PFSK-1 (cell line): Measurements from ENCODE around the gene MCCC2.

Experiments used
- FOXP2 ChIP-seq: optimal IDR thresholded peaks from 2 replicates; pipeline ENCODE3; 2011; ENCODE audit warnings: borderline replicate concordance, control low read depth, inconsistent platforms; ENCODE audit not compliant: insufficient read depth; ENCODE audit errors: extremely low read length, extremely low read depth
- POLR2AphosphoS5 ChIP-seq: IDR thresholded peaks from 2 replicates; pipeline ENCODE4 v1.6.1; 2012; ENCODE audit warnings: low read depth, mild to moderate bottlenecking, control low read depth, low read length, moderate library complexity
- SIN3A ChIP-seq: IDR thresholded peaks from 2 replicates; pipeline ENCODE4 v1.6.1; 2012; ENCODE audit warnings: mild to moderate bottlenecking, low read length, moderate library complexity, borderline replicate concordance; ENCODE audit not compliant: insufficient read depth
- TAF1 ChIP-seq: IDR thresholded peaks from 2 replicates; pipeline ENCODE4 v1.6.1; 2012; ENCODE audit warnings: low read length, control low read depth, borderline replicate concordance; ENCODE audit not compliant: insufficient read depth
- TF ChIP-seq, protein P1 (sequence below), 2 experiments: IDR thresholded peaks; 2 replicates each; pipeline versions ENCODE4 v1.6.1 to v1.8.0; 2011 to 2012; ENCODE audit warnings: low read depth in 2 of 2, low read length in 2 of 2, control low read depth in 1 of 2, inconsistent platforms in 1 of 2, mild to moderate bottlenecking in 1 of 2, moderate library complexity in 1 of 2; ENCODE audit not compliant: insufficient read depth in 1 of 2

DNA sequence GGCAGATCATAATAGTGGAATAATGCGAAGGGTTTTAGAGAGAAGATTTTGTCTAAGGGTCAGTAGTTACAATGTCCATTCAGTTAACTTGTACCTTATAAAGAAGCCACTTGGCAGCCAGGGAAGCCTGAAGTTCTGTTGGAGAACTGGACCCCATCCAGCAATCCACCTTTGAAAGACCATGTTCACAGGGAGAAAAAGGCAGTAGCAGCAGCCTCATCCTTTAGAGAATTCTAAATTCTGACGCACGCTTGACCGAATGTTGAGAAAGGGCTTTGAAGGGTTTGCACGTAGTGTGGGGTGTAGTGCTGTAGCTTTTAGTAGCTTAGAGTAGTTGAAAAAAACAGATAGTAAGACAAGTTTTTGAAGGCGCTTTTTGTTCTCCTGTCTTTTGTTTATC lies 42.8 kb downstream of the MCCC2 start:
- TF ChIP-seq POLR2AphosphoS5 (no peak), TAF1 (no peak), SIN3A (no peak), FOXP2 (no peak)
- TF ChIP-seq, protein P1, sequence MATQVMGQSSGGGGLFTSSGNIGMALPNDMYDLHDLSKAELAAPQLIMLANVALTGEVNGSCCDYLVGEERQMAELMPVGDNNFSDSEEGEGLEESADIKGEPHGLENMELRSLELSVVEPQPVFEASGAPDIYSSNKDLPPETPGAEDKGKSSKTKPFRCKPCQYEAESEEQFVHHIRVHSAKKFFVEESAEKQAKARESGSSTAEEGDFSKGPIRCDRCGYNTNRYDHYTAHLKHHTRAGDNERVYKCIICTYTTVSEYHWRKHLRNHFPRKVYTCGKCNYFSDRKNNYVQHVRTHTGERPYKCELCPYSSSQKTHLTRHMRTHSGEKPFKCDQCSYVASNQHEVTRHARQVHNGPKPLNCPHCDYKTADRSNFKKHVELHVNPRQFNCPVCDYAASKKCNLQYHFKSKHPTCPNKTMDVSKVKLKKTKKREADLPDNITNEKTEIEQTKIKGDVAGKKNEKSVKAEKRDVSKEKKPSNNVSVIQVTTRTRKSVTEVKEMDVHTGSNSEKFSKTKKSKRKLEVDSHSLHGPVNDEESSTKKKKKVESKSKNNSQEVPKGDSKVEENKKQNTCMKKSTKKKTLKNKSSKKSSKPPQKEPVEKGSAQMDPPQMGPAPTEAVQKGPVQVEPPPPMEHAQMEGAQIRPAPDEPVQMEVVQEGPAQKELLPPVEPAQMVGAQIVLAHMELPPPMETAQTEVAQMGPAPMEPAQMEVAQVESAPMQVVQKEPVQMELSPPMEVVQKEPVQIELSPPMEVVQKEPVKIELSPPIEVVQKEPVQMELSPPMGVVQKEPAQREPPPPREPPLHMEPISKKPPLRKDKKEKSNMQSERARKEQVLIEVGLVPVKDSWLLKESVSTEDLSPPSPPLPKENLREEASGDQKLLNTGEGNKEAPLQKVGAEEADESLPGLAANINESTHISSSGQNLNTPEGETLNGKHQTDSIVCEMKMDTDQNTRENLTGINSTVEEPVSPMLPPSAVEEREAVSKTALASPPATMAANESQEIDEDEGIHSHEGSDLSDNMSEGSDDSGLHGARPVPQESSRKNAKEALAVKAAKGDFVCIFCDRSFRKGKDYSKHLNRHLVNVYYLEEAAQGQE (IDR thresholded peaks at IDR 0.05; ENCODE audit: insufficient read depth in 1 of 2, low read depth in 2 of 2, low read length in 2 of 2): no peak
